ENCODE results near the gene PLCD1.
"Not testable (repeated sequence)": the region's sequence is repeated elsewhere in the genome, so short reads cannot be mapped to it uniquely, and the experiment has no call there.

Gene PLCD1

DNA sequence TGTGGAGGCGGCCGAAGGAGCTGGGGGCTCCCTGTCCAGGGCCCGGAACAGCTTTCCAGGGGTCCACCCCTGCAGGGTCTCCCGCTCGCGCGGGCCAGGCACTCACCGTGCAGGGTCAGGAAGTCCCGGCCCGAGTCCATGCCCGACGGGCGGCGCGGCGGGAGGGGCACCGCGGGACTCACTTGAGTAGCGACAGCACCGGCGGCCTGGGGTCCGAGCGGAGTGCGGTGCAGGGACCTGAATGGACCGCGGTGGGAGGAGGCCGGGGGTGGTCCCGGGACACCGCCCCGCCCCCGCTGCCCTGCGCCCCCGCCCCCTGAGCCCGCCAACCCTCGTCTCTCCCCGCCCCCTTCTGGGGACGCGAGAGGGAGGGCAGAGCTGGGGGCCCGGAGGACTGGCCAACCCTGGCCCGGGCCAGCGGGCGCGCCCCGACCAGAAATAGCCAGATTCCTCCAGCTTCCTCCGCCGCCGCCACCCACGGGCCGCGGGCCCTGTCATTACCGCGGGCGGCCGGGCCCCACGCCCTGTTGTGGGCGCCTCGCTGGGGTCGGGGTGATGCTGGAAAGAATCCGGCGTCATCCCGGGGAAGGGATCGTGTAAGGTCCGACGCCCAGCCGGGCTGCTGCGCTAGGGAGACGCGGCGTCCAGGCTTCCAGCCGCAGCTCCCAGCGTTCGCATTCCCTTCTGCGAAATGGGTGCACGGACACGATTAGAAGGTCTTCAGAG lies at the start of gene PLCD1:
PLCD1 (minus strand) TSS at position 243 of the 726 bp plus-strand sequence; CDS start at position 140, 103 bp downstream.
- DNase-seq (ENCODE audit: low read depth), result no peak

DNA sequence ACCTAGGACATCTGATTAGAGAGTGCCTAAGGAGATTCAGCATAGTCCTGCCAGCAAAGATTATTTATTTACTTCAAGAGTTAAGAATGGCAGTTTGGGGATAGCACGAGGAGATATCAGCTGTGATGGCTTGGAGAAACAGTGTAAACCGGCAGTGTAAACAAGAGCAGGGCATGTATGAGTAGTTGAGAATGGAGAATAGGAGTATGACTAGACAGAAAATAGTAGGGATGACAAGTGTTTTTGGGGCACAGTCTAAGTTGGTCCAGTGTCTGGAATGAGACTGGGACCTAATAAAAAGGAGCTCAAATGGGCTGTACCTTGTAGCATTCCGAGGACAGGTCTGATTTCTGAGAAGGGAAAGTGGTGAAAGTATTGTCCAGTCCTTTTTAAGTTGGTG lies 47.6 kb upstream of the PLCD1 start:
- not testable (repeated sequence) for H3K4me3 ChIP-seq (ENCODE audit: low read depth, low read length); DNase-seq (ENCODE audit: low read depth)

More for the DNA sequence above, at the start of gene PLCD1:
- peak within 1 kb of the TSS; percentile 72 for H3K4me3 ChIP-seq (ENCODE audit: low read depth, low read length)

DNA sequence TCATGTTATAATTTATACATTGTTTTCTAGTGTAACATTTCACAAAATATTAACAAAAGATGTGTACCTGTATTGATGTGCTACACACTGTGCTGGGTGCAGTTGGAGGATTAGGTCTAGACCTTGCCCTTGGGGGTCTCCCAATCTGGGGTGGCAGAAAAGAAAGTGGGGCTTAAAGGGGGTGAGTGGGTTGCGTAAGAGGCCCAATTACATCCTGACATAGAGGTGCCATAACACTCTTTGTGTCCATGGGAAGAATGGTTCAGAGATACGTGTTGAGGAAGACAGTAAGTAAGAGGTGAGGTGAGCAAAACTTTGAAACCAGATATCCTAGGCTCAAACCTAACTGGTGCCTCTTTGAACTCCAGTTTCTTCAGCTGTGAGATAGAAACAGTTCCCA lies 40.6 kb upstream of the PLCD1 start:
- H3K4me3 ChIP-seq (ENCODE audit: low read depth, low read length), result no peak overlapping the region
- no peak for DNase-seq (ENCODE audit: low read depth)

DNA sequence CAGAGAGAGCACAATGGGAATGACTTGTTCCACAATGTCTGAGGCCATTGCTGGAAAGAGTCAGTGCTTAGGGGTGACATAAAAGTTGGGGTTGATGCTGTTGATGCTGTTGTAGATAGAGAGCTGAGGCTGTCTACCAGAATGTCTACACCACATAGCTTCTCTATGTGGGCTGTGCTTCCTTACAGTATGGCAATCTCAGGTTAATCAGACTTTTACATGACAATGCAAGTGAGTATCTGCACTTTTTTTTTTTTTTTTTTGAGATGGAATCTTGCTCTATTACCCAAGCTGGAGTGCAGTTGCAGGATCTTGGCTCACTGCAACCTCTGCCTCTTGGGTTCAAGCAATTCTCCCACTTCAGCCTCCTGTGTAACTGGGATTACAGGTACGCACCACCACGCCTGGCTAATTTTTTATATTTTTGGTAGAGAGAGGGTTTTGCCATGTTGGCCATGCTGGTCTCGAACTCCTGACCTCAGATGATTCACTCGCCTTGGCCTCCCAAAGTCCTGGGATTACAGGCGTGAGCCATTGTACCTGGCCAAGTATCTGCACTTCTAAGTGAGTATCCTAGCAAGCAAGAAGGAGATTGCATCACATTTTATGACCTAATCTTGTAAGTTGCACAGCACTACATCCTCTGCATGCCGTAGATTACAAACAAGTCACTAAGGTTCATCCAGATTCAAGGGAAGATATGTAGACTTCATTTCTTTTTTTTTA lies 38.2 kb upstream of the PLCD1 start:
- H3K4me3 ChIP-seq (ENCODE audit: low read depth, low read length), result no peak overlapping the region
- no peak for DNase-seq (ENCODE audit: low read depth)

DNA sequence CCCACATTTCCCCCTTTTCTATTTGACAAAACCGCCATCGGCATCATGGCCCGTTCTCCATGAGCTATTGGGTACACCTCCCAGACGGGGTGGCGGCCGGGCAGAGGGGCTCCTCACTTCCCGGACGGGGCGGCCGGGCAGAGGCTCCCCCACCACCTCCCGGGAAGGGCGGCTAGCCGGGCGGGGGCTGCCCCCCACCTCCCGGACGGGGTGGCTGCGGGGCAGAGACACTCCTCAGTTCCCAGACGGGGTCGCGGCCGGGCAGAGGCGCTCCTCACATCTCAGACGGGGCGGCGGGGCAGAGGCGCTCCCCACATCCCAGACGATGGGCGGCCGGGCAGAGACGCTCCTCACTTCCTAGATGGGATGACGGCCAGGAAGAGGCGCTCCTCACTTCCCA lies 35.0 kb upstream of the PLCD1 start:
- not testable (repeated sequence) for H3K4me3 ChIP-seq (ENCODE audit: low read depth, low read length); DNase-seq (ENCODE audit: low read depth)

DNA sequence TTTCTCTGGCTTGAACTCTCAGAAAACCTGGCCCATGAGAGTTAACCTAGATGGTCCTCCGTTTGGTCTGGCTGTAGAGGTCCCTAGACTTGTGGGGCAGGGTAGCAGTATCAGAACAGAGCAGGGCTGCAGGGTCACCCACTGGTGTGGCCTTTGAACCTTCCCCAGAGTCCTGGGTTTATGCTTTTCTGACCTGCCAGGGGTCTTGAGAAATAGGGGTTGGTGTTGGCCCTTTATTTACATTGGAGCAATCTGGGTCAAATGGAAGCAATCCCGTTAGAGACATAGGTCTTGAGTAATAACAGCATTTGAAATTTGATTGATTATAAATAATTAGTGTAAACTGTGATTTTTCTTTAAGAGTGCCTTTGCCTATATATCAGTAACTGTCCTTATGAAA lies 33.4 kb upstream of the PLCD1 start:
- H3K4me3 ChIP-seq (ENCODE audit: low read depth, low read length), result no peak overlapping the region
- no peak for DNase-seq (ENCODE audit: low read depth)

DNA sequence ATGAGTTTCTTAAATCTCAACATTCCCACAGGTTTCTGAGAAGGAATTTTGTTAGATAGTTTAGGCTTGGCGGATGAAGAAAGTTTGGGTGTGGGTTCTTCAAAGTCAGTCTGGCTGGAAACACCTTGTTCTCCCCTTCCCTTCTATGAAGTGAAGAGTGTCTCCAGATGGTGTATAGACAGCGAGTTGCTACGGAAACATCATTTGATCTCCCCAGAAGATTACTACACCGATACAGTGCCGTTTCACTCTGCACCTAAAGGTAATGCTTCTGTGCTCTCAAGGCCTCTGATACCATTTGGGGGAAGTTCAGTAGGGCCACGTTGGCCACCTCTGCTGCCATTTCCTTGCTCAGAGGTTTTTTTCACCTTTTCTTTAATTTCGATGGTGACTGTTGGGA lies 30.1 kb upstream of the PLCD1 start:
- no peak for DNase-seq (ENCODE audit: low read depth)
- H3K4me3 ChIP-seq (ENCODE audit: low read depth, low read length), result no peak overlapping the region

DNA sequence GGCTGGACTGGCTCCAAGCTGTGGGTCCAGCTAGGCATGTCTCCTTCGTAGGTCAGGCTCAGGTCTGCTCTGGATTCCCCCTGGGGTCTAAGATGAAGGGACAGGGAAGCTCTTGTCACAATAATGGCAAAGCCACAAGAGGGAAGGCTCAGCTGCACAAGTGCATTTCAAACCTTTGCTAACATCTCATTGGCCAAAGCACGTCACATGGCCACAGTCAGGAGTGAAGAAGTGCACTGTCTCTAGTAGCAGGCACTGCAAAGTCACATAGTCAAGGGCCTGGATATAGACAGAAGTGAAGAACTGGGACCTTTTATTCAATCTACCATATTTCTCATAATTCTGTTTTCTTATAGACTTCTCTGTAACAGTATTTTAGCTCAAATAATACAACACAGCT lies 29.7 kb upstream of the PLCD1 start:
- no peak overlapping the region for H3K4me3 ChIP-seq (ENCODE audit: low read depth, low read length)
- no peak for DNase-seq (ENCODE audit: low read depth)

DNA sequence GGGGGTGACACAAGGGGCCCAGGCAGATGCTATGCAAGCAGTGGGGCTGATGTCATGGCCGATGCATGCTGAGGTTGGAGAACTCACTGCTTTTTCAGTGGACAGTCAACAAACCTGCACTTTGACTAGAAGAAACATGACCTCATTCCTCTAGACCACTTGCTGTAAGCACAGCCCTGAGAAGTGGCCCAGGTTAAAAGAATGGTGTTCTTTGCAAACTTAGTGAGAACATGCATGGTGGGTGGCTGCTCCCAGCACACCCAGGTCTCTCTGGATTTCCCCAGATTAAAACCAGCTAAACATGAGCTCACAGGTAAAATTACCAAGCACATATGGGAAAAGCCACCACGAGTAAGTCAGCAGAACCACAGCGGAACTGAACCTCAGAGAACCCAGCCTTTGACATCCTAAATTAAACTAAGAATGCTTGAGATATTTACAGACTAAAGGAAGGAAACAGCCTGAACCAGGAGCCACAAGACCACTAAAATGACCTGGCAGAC lies 25.1 kb upstream of the PLCD1 start:
- no peak overlapping the region for H3K4me3 ChIP-seq (ENCODE audit: low read depth, low read length)
- DNase-seq (ENCODE audit: low read depth), result no peak

DNA sequence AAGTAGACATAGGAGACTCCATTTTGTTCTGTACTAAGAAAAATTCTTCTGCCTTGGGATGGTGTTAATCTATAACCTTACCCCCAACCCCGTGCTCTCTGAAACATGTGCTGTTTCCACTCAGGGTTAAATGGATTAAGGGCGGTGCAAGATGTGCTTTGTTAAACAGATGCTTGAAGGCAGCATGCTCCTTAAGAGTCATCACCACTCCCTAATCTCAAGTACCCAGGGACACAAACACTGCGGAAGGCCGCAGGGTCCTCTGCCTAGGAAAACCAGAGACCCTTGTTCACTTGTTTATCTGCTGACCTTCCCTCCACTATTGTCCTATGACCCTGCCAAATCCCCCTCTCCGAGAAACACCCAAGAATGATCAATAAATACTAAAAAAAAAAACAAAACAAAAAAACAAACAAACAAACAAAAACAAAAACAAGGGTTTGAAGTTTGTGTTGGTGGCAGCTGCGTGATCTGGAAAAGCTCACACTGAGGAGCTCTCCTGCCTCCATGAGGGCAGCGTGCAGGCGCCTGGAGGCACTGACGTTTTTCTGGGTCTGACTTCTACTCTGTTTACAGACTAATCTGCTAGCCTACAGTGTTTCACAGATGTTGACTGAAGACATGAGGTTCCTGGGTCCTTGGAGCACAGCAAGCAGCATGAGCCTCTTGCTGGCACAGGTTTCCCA lies 24.5 kb upstream of the PLCD1 start:
- not testable (repeated sequence) for H3K4me3 ChIP-seq (ENCODE audit: low read depth, low read length); DNase-seq (ENCODE audit: low read depth)

DNA sequence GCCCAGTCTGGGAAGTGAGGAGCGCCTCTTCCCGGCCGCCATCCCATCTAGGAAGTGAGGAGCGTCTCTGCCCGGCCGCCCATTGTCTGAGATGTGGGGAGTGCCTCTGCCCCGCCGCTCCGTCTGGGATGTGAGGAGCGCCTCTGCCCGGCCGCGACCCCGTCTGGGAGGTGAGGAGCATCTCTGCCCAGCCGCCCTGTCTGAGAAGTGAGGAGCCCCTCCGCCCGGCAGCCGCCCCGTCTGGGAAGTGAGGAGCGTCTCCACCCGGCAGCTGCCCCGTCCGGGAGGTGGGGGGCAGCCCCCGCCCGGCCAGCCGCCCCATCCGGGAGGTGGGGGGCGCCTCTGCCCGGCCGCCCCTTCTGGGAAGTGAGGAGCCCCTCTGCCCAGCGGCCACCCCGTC lies 23.8 kb upstream of the PLCD1 start:
- not testable (repeated sequence) for H3K4me3 ChIP-seq (ENCODE audit: low read depth, low read length); DNase-seq (ENCODE audit: low read depth)

DNA sequence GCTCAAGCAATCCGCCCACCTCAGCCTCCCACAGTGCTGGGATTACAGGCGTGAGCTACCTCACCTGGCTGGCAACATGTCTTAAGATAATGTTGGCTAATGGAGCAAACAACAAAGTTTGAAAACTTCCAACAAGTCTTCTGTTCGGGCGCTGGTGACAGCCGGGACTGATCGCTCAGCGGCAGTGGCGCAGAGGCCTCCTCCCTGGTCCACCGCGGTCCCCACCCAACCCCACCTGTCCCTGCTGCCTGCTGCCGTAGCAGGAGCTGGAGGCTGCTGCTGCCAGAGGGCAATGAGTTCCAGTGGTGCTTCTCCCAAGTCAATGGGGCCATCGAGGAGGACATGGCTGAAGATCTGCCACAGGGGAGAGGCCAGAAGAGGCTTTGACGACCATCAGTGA lies 21.7 kb upstream of the PLCD1 start:
- H3K4me3 ChIP-seq (ENCODE audit: low read depth, low read length), result no peak overlapping the region
- no peak for DNase-seq (ENCODE audit: low read depth)

DNA sequence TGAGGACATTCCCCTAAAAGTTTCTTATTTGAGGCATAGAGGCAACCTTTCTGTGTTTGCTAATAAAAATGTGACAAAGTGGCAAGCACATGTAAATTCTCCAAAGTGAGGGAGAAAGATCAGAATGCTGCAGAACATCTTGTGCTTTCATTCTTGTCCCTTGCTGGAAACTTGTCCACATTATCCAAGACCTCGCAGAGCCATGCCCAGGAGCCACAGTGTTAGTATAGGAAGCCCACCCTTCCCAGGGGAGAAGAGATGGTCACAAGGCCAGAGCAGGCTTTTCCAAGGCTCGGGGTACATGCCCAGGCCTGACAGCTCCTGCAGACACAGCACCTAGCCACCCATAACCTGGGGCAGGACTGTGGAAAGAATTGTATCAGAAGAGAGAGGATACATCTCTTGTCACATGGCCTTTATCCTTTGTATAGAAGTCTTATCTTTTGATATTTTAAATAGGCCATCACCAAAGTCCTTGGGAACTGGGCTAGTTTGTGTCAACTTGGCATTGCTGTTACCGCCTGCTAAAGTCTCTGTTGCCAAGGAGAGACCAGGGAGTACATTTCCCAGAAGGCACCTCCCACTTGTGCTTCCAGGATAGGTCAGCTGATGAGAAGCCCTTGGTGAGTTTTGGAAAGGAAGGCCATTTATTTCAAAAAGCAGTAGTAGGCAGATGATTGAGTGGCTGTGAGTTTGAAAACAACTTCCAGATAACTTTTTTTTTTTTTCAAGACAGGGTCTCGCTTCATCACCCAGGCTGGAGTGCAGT lies 20.1 kb upstream of the PLCD1 start:
- no peak for DNase-seq (ENCODE audit: low read depth)
- no peak overlapping the region for H3K4me3 ChIP-seq (ENCODE audit: low read depth, low read length)

DNA sequence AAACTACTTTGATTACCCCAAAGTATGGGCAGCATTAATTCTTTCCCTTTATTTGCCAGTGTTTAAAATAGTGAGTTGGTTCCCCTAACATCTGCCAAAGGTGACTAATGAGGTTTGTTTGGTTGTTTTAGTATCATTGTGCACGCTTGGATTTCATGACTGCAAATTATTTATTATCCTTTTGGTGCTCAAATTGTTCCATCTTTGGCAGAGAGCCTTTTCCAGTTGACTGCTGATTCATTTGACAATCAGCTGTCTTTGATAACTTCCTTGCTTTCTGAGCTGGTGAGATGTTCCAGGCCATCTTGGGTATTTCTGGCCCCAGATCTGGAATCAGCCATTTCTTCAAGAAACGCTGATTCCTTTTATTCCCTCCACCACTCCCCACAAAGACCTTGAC lies 18.5 kb upstream of the PLCD1 start:
- no peak for DNase-seq (ENCODE audit: low read depth)
- no peak overlapping the region for H3K4me3 ChIP-seq (ENCODE audit: low read depth, low read length)

DNA sequence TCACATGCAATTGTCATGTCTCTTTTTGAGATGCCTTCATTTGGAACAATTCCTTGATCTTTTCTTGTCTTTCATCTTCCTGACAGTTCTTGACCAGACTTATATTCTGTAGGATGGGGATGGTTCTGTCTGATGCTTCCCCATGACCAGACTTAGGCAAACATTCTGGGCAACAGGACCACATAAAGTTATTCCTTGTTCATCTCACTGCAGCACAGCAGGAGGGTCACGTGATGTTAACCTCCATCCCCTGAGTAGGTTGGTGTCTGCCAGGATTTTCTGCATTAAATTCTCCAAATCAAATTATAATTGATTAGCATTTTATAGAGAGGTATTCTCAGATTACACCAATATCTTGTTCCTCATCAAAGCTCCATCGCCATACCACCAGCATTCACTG lies 17.4 kb upstream of the PLCD1 start:
- no peak overlapping the region for H3K4me3 ChIP-seq (ENCODE audit: low read depth, low read length)
- no peak for DNase-seq (ENCODE audit: low read depth)

DNA sequence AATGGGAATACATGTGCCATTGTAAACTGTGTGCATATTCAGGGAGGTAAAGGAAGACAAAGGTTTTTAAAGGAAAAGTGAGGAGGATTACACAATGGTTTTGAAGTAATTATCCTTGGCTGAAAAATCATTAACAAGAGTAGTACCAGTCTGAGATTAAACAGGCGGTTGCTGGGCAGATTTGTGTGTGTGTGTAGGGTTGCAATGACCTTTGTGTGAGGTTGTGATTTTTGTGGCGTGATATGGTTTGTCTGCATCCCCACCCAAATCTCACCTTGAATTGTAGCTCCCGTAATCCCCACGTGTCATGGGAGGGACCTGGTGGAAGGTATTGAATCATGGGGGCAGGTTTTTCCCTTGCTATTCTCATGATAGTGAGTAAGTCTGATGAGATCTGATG lies 16.6 kb upstream of the PLCD1 start:
- no peak overlapping the region for H3K4me3 ChIP-seq (ENCODE audit: low read depth, low read length)
- DNase-seq (ENCODE audit: low read depth), result no peak

DNA sequence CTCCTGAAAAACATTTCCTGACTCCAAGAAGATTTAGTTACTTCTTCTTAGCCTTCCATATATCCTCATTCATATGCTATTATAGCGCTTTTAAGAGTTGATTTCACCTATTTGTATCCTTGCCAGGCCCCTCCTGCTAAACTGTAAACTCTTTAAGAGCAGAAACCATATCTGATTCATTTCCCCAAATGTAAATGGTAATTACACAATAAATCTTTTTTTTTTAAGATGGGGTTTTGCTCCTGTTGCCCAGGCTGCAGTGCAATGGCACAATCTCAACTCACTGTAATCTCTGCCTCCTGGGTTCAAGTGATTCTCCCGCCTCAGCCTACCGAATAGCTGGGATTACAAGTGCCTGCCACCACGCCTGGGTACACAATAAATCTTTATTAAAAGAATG lies 14.0 kb upstream of the PLCD1 start:
- H3K4me3 ChIP-seq (ENCODE audit: low read depth, low read length), result no peak overlapping the region
- no peak for DNase-seq (ENCODE audit: low read depth)

DNA sequence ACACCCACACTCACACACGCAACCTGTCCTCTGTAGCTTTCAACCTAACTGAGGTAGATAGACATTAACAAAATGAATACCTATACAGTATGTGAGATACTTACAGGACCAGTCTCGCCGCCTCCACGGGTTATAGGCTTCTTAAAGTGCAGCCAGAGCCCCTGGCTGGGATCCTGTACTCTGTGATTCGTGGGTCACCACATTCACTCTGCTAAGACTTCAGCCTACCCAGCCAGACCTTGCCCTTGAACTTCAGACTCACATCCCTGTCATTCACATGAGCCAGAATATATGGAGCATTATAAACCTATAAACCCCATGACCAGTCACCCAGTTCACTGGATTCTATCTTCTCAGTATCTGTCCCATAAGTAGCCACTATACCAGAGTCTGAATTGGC lies 11.0 kb upstream of the PLCD1 start:
- no peak overlapping the region for H3K4me3 ChIP-seq (ENCODE audit: low read depth, low read length)

DNA sequence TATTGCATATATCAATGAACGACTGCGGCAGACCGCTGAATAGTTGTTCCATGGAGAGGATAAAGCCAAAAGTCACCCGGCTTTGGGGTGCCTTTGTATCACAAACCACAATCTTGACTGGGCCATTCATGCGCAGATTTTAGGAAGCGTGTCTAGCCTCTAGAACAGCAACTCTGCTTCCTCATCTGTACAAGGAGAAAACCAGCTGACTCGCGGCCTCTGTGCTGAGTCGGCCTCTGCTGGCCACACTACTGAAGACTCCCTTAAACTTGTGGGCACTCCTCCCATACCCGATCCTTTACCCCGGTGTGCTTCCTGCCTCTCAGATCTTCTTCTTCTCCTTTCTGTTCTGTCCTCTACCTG lies 10.4 kb upstream of the PLCD1 start:
- peak overlapping the region; percentile 49 for H3K4me3 ChIP-seq (ENCODE audit: low read depth, low read length)
- no peak for DNase-seq (ENCODE audit: low read depth)

More for the DNA sequence above, 11.0 kb upstream of the PLCD1 start:
- no peak for DNase-seq (ENCODE audit: low read depth)
